Heart right ventricle (tissue), 16 donors: ENCODE results near the gene KCNK3. TPM values are rescaled to one million over a fixed set of nuclear protein-coding genes. Genes with fewer than 3 reads are reported as not detected.

Experiments used
- ATAC-seq, 8 donors: fragments of 200-7000 bp; cut with Tn5 transposase; one replicate each; pipeline ENCODE4 v1.9.1; 2020; ENCODE audit warnings: mild to moderate bottlenecking in 8 of 8, moderate library complexity in 8 of 8, moderate number of reproducible peaks in 1 of 8
- DNase-seq, 2 donors: peaks; one replicate each; pipeline ENCODE4 v3.0.0-alpha.2; 2020
- H3K27ac ChIP-seq, 10 donors: fragments of 200-600 bp; sonication (generic) in 2 of 10; one replicate each; pipeline versions ENCODE4 v1.5.0 to v1.8.0; 2020 to 2022; ENCODE audit warnings: mild to moderate bottlenecking in 3 of 10
- H3K27me3 ChIP-seq, 7 donors: fragments of 200-600 bp; one replicate each; pipeline ENCODE4 v1.8.0; 2021 to 2022; ENCODE audit warnings: mild to moderate bottlenecking in 2 of 7
- H3K36me3 ChIP-seq, 9 donors: fragments of 200-600 bp; sonication (generic) in 1 of 9; one replicate each; pipeline versions ENCODE4 v1.5.0 to v1.8.0; 2020 to 2022; ENCODE audit warnings: mild to moderate bottlenecking in 2 of 9
- H3K4me1 ChIP-seq, 9 donors: fragments of 200-600 bp; sonication (generic) in 1 of 9; one replicate each; pipeline versions ENCODE4 v1.5.0 to v1.8.0; 2020 to 2022; ENCODE audit warnings: mild to moderate bottlenecking in 4 of 9
- H3K4me3 ChIP-seq, 10 donors: fragments of 200-600 bp; sonication (generic) in 2 of 10; one replicate each; pipeline versions ENCODE4 v1.5.0 to v1.8.0; 2020 to 2022; ENCODE audit warnings: mild to moderate bottlenecking in 7 of 10, moderate library complexity in 2 of 10
- H3K9me3 ChIP-seq, 11 donors: fragments of 200-600 bp in 10 of 11; sonication (generic) in 2 of 11; one replicate each; pipeline versions ENCODE4 v1.5.0 to v1.8.0; 2013 to 2022; ENCODE audit warnings: mild to moderate bottlenecking in 2 of 11, control low read depth in 1 of 11, moderate library complexity in 1 of 11
- CTCF ChIP-seq, 9 donors: fragments of 200-600 bp; sonication (generic) in 2 of 9; IDR thresholded peaks; one replicate each; pipeline versions ENCODE4 v1.5.0 to v1.8.0; 2021 to 2022; ENCODE audit warnings: antibody characterized with exemption in 9 of 9, mild to moderate bottlenecking in 5 of 9, moderate library complexity in 1 of 9
- WGBS, 2 donors: extraction: QIAGEN DNeasy Blood & Tissue Kit; methylation state at CpG; one replicate each; pipeline ENCODE4 v1.1.7; 2013; ENCODE audit warnings: inconsistent platforms in 1 of 2; 5-methylcytosine and 5-hydroxymethylcytosine counted together
- intact Hi-C, 10 donors: fragments of 100-400 bp; cut with DNase I; formaldehyde crosslinking; loops; one replicate each; pipeline versions ENCODE4 v1.11.1 to v1.14.2; 2022
- polyA plus RNA-seq, 2 donors: library from polyadenylated mRNA; stranded (reverse); fragments of 200-250 nt; gene quantifications; one replicate each; pipeline ENCODE4 v1.2.3, GENCODE V29; 2013
- total RNA-seq, 10 donors: library from RNA; stranded (reverse); fragmentation: NEBNext Ultra II Directional in 3 of 10; extraction: Animal tissue kit (Norgen Biotek cat#: 25700) in 3 of 10; gene quantifications; one replicate each; pipeline versions ENCODE4 v1.2.1 to v1.2.4, GENCODE V29; 2021 to 2023
- donor health status: Arrhythmogenic right ventricular cardiomyopathy.
- donor health status: ischemic (EF 13 %, LVEDD 7.1; RV severe dilation, severe dysfunction).
- donor health status: healthy with polysubstance abuse.
- donor health status: DM: no; HTN: yes; CAD: no.
- donor health status: DM: no; HTN: no; CAD: no.
- donor health status: ischemic (EF 25% LVEDD 6.9; RV normal size, moderate dysfunction).
- donor health status: ischemic (EF 25% LVEDD 5.7; RV mildly dilated, moderate dysfunction).
- donor health status: healthy.
- donor health status: DM: yes; HTN: yes; CAD: no.
- donor health status: Ischemic cardiomyopathy.
- donor health status: ischemic (EF 35%, LVEDD 5.7; RV mildly dilated, moderate dysfunction).
- donor health status: nonischemic (EF 11% LVEDD 7.7; RV severe dilation, severe dysfunction).
- donor health status: DM: yes; HTN: yes; CAD: no.
- donor health status: PGD.
- donor health status: ischemic (EF 29% LVEDD 5.4; RV normal size, mild dysfunction).
- donor health status: nonischemic (EF 23%, LVEDD 6.1; RV moderate dilation, normal function).

The KCNK3 gene
- total and polyA plus RNA-seq, 12 donors, result 0.19 to 6.8 (median 0.99) TPM

- peaks cover 0 to 10% (median 0%) of the 10 kb centered on the region in 11 donors for H3K9me3 ChIP-seq
- no peaks in the 10 kb centered on the region for H3K4me1 ChIP-seq
- peaks cover 0 to 37% (median 26%) of the 10 kb centered on the region in 7 donors for H3K27me3 ChIP-seq
- no peak for ATAC-seq
- TF ChIP-seq CTCF (IDR thresholded peaks at IDR 0.05), result no peak
- H3K4me3 ChIP-seq, result no peak overlapping the region
- WGBS, 2 donors, result 47 to 54% methylated on average over 8 of the region's 8 CpGs
- DNase-seq, result no peak
- intact Hi-C loops, result no loop called here
- no peaks in the 10 kb centered on the region for H3K36me3 ChIP-seq
- H3K27ac ChIP-seq, result no peak overlapping the region
Measured at GRCh38 chr2:26668856-26669750, 23.4 kb upstream of the KCNK3 start.

- peaks cover 0 to 10% (median 0%) of the 10 kb centered on the region in 11 donors for H3K9me3 ChIP-seq
- WGBS, 2 donors, result 29 to 55% methylated on average over 3 of the region's 3 CpGs
- no peak overlapping the region for H3K4me3 ChIP-seq
- H3K27ac ChIP-seq, result no peak overlapping the region
- no peaks in the 10 kb centered on the region for H3K36me3 ChIP-seq
- intact Hi-C loops, result no loop called here
- DNase-seq (no peak), ATAC-seq (no peak)
- no peak for TF ChIP-seq CTCF (IDR thresholded peaks at IDR 0.05)
- H3K4me1 ChIP-seq, result no peaks in the 10 kb centered on the region
- H3K27me3 ChIP-seq, result peaks cover 0 to 37% (median 26%) of the 10 kb centered on the region in 7 donors
Measured at GRCh38 chr2:26670171-26670570, 22.4 kb upstream of the KCNK3 start.

GRCh38 chr2:26670931-26671460, 21.5 kb upstream of the KCNK3 start:
- Histone ChIP-seq H3K27me3 (peaks cover 0 to 37% (median 26%) of the 10 kb centered on the region in 7 donors), H3K27ac (no peak overlapping the region), H3K9me3 (peaks cover 0 to 4% (median 0%) of the 10 kb centered on the region in 11 donors), H3K36me3 (no peaks in the 10 kb centered on the region), H3K4me1 (no peaks in the 10 kb centered on the region), H3K4me3 (no peak overlapping the region)
- 88 to 94% methylated on average over 5 of the region's 5 CpGs for WGBS, 2 donors
- ATAC-seq (no peak), DNase-seq (no peak)
- TF ChIP-seq CTCF (IDR thresholded peaks at IDR 0.05), result no peak
- intact Hi-C loops, result no loop called here

DNA sequence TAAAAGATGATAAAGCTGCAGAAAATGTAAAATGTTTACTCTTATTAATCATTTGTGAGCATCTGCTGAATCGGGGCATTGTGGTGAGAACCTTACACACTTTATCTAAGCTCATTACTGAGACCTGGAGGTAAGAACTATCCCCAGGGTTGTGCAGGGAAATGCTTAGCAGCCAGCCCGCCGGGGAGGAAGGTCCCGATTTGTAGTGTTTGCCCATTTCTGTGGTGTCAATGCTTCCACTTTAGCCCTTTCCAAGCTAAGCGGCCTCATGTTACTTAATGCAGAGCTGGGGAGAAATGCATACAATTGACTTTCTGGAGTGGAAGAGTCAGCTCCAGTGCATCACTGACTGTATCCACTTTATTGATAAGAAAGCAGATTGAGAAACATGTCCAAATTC, 20.8 kb upstream of the KCNK3 start:
- Histone ChIP-seq H3K4me3 (no peak overlapping the region), H3K4me1 (no peaks in the 10 kb centered on the region), H3K36me3 (no peaks in the 10 kb centered on the region), H3K27ac (no peak overlapping the region), H3K9me3 (no peaks in the 10 kb centered on the region), H3K27me3 (peaks cover 0 to 37% (median 26%) of the 10 kb centered on the region in 7 donors)
- 87 to 90% methylated on average over 5 of the region's 5 CpGs for WGBS, 2 donors
- intact Hi-C loops, result no loop called here
- DNase-seq, result no peak
- no peak for ATAC-seq
- no peak for TF ChIP-seq CTCF (IDR thresholded peaks at IDR 0.05)
